SU-DHL-6 (cell line): ENCODE measurements around the gene TRDN.

ENCODE experiments used
- H2AFZ ChIP-seq: fragments of 200-600 bp; sonication (generic); 2 replicates; pipeline ENCODE4 v1.6.1; 2014; ENCODE audit warnings: low read depth, mild to moderate bottlenecking, moderate library complexity, mixed read lengths, antibody characterized with exemption, low read length; ENCODE audit not compliant: severe bottlenecking
- H3F3A ChIP-seq: fragments of 200-600 bp; shearing (Covaris generic); 2 replicates; pipeline ENCODE4 v1.6.0; 2016; ENCODE audit warnings: antibody characterized with exemption, mild to moderate bottlenecking; ENCODE audit not compliant: insufficient read depth
- H3K27ac ChIP-seq: fragments of 200-600 bp; sonication (generic); 2 replicates; pipeline ENCODE4 v1.5.1; 2016; ENCODE audit warnings: low read depth, mild to moderate bottlenecking, low read length, moderate library complexity, mixed read lengths
- H3K27me3 ChIP-seq: fragments of 200-600 bp; sonication (generic), shearing (Covaris generic); 2 replicates; pipeline ENCODE4 v1.6.0; 2014; ENCODE audit warnings: mild to moderate bottlenecking, low read length
- H3K36me3 ChIP-seq: fragments of 200-600 bp; sonication (generic); 2 replicates; pipeline ENCODE4 v1.6.1; 2014; ENCODE audit warnings: mild to moderate bottlenecking, low read length, mixed read lengths
- H3K4me2 ChIP-seq: fragments of 300-600, 200-600 bp; shearing (Covaris generic), sonication (generic); 2 replicates; pipeline ENCODE4 v1.6.0; 2014; ENCODE audit warnings: low read length, low read depth, mild to moderate bottlenecking; ENCODE audit not compliant: poor library complexity, severe bottlenecking
- H3K4me3 ChIP-seq: fragments of 200-600 bp; sonication (generic); 2 replicates; pipeline ENCODE4 v1.5.1; 2014; ENCODE audit warnings: antibody characterized with exemption, low read length, mild to moderate bottlenecking, mixed read lengths; ENCODE audit not compliant: insufficient read depth, poor library complexity, severe bottlenecking
- H3K79me2 ChIP-seq: fragments of 200-600 bp; sonication (generic); 2 replicates; pipeline ENCODE4 v1.6.1; 2014; ENCODE audit warnings: mild to moderate bottlenecking, low read length, moderate library complexity; ENCODE audit not compliant: insufficient read depth
- H3K9ac ChIP-seq: fragments of 200-600 bp; sonication (generic); 2 replicates; pipeline ENCODE4 v1.7.0; 2014; ENCODE audit warnings: mild to moderate bottlenecking, low read length
- H3K9me2 ChIP-seq: fragments of 200-600 bp; sonication (generic); replicated peaks from 2 replicates; pipeline ENCODE4 v1.6.1; 2014; ENCODE audit warnings: low read length; ENCODE audit not compliant: insufficient read depth
- H3K9me3 ChIP-seq: fragments of 200-600 bp; sonication (generic); 2 replicates; pipeline ENCODE4 v1.6.1; 2014; ENCODE audit warnings: low read length, mixed read lengths; ENCODE audit not compliant: insufficient read depth
- H4K20me1 ChIP-seq: fragments of 200-600 bp; sonication (generic); 2 replicates; pipeline ENCODE4 v1.6.1; 2014; ENCODE audit warnings: low read depth, mild to moderate bottlenecking, antibody characterized with exemption, low read length, moderate library complexity, mixed read lengths
- CTCF ChIP-seq: fragments of 200-600 bp; sonication (generic); IDR thresholded peaks from one replicate; pipeline ENCODE4 v1.5.1; 2017; ENCODE audit warnings: antibody characterized with exemption, mild to moderate bottlenecking, low read length, moderate library complexity; ENCODE audit not compliant: insufficient read depth, poor library complexity, severe bottlenecking
- EZH2phosphoT487 ChIP-seq: fragments of 200-600 bp; sonication (generic), shearing (Covaris generic); conservative IDR thresholded peaks from 2 replicates; pipeline ENCODE4 v1.6.1; 2018; ENCODE audit warnings: mild to moderate bottlenecking, antibody characterized with exemption, low read length, moderate library complexity, mixed read lengths

Gene TRDN

GRCh38 chr6:123507582-123507981 lies 129.2 kb downstream of the TRDN start:
- H3K79me2 ChIP-seq = no peaks in the 10 kb centered on the region
- H2AFZ ChIP-seq = no peak overlapping the region
- H3K36me3 ChIP-seq = no peaks in the 10 kb centered on the region
- H3K4me2 ChIP-seq = no peak overlapping the region
- no peak overlapping the region for H3K9ac ChIP-seq
- H4K20me1 ChIP-seq = no peaks in the 10 kb centered on the region
- H3K27ac ChIP-seq = no peak overlapping the region
- H3F3A ChIP-seq = no peaks in the 10 kb centered on the region
- H3K9me2 ChIP-seq = no peaks in the 10 kb centered on the region
- H3K27me3 ChIP-seq = no peaks in the 10 kb centered on the region
- H3K4me3 ChIP-seq = no peak overlapping the region
- no peak for TF ChIP-seq CTCF
- no peak for TF ChIP-seq EZH2phosphoT487
- no peaks in the 10 kb centered on the region for H3K9me3 ChIP-seq

DNA sequence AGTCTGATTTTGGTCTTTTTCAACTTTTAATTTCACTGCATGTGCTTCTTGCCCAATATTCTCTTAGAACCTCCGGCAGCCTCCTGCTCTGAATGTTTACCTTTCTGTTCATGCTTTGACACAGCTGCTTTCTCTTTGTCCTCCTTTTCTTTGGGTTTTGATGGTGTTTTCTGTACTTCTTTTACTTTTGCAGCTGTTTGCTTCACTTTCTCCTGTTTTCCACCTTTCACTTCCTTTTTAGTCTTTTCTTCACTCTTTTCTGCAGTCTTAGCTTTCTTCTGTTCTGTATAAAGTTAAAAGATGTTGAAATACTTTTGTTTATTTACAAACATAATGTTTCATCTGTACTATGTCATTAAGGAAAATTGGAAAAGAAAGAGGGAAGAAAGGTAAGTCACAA lies 133.1 kb downstream of the TRDN start:
- no peaks in the 10 kb centered on the region for H3K9me2 ChIP-seq
- H3K27ac ChIP-seq = no peak overlapping the region
- H3K79me2 ChIP-seq = no peaks in the 10 kb centered on the region
- H2AFZ ChIP-seq = no peak overlapping the region
- no peak overlapping the region for H3K9ac ChIP-seq
- no peak for TF ChIP-seq CTCF
- no peak for TF ChIP-seq EZH2phosphoT487
- H3K4me2 ChIP-seq = no peak overlapping the region
- H3K36me3 ChIP-seq = no peaks in the 10 kb centered on the region
- H3K4me3 ChIP-seq = no peak overlapping the region
- no peaks in the 10 kb centered on the region for H4K20me1 ChIP-seq
- H3F3A ChIP-seq = no peaks in the 10 kb centered on the region
- H3K9me3 ChIP-seq = no peaks in the 10 kb centered on the region
- no peaks in the 10 kb centered on the region for H3K27me3 ChIP-seq

GRCh38 chr6:123497025-123497424 lies 139.7 kb downstream of the TRDN start:
- Histone ChIP-seq H3K9ac (no peak overlapping the region), H4K20me1 (no peaks in the 10 kb centered on the region), H3K4me3 (no peak overlapping the region), H3K27me3 (no peaks in the 10 kb centered on the region), H3K79me2 (no peaks in the 10 kb centered on the region), H3K4me2 (no peak overlapping the region), H3K9me3 (no peaks in the 10 kb centered on the region), H2AFZ (no peak overlapping the region), H3K27ac (no peak overlapping the region), H3K9me2 (no peaks in the 10 kb centered on the region), H3F3A (no peaks in the 10 kb centered on the region), H3K36me3 (no peaks in the 10 kb centered on the region)
- TF ChIP-seq EZH2phosphoT487 (no peak), CTCF (no peak)

GRCh38 chr6:123489589-123489988 lies 147.2 kb downstream of the TRDN start:
- Histone ChIP-seq H3K27me3 (no peaks in the 10 kb centered on the region), H4K20me1 (no peaks in the 10 kb centered on the region), H2AFZ (no peak overlapping the region), H3K79me2 (no peaks in the 10 kb centered on the region), H3K27ac (no peak overlapping the region), H3K36me3 (no peaks in the 10 kb centered on the region), H3F3A (no peaks in the 10 kb centered on the region), H3K9me2 (no peaks in the 10 kb centered on the region), H3K9ac (no peak overlapping the region), H3K9me3 (no peaks in the 10 kb centered on the region), H3K4me3 (no peak overlapping the region), H3K4me2 (no peak overlapping the region)
- no peak for TF ChIP-seq EZH2phosphoT487
- no peak for TF ChIP-seq CTCF
